ENCODE results near the gene PPP6R1. TPM values are rescaled to one million over a fixed set of nuclear protein-coding genes. Genes with fewer than 3 reads are reported as not detected.

PPP6R1 gene
- total RNA-seq, 2 donors from 2014 or later = 37.8 to 42.4 TPM

DNA sequence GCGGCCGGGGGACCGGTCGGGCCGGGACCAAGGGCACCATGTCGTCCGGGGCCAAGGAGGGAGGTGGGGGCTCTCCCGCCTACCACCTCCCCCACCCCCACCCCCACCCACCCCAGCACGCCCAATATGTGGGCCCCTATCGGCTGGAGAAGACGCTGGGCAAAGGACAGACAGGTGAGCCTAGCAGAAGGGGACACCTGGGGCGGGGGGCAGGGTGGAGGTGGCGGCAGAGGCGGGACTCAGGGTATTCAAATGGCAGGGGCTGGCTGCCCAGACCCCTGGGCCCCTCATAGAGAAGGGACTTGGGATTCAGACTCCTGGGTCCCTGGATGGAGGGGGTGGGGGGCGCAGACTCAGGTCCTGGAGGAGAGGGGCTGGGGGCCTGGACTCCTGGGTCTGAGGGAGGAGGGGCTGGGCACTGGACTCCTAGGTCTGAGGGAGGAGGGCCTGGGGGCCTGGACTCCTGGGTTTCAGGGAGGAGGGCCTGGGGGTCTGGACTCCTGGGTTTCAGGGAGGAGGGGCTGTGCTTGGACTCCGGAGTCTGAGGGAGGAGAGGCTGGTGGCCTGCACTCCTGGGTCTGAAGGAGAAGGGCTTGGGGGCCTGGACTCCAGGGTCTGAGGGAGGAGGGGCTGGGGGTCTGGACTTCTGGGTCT, 25.7 kb upstream of the PPP6R1 start:
- no peak for DNase-seq
- ATAC-seq = no peak
- intact Hi-C loops (cut with DNase I) = no loop called here

DNA sequence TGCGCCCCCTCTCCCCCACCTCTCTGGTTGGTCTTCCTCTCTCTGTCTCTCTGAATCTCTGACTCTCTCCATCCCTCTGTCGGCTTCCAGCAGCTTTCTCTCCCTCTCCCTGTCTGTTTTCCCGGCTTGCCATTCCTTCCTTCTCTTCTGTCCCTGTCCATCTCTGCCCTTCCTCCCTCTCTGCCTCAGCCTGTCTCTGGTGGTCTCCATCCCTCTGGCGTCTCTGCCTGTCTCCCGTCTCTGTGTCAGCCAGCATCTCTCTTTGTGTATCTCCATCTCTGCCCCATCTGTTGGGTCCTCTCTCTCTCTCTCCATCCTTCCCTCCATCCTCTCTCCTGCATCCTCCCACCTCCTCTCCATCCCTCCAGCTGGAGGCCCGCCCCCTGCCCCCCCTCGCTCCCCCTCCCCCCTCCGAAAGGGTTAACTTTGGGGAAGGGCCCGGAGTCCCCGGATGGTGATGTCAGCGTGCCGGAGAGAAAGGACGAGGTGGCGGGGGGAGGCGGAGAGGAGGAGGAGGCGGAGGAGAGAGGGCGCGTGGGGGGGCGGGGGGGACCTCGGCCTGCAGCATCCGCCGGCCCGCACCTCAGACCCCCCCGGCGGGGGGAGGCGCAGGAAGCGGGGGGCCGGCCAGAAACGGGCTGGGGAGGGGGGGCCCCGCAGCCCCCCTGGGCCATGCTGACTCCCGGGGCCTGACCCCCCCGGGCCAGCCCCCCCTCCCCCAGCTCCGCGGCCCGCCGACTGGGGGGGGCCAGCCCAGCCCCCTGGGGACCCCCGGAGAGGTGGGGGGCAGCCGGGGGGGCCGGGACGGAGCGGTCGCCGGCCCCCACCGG, 24.9 kb upstream of the PPP6R1 start, which contains the start of gene BRSK1:
BRSK1 (plus strand) TSS at position 450 of the 830 bp plus-strand sequence. CDS start 446 bp downstream, outside the sequence.
- peak in 1 of 2 donors; percentile 18 for ATAC-seq
- peak; percentile 65 for DNase-seq
- intact Hi-C loops (cut with DNase I) = no loop called here

DNA sequence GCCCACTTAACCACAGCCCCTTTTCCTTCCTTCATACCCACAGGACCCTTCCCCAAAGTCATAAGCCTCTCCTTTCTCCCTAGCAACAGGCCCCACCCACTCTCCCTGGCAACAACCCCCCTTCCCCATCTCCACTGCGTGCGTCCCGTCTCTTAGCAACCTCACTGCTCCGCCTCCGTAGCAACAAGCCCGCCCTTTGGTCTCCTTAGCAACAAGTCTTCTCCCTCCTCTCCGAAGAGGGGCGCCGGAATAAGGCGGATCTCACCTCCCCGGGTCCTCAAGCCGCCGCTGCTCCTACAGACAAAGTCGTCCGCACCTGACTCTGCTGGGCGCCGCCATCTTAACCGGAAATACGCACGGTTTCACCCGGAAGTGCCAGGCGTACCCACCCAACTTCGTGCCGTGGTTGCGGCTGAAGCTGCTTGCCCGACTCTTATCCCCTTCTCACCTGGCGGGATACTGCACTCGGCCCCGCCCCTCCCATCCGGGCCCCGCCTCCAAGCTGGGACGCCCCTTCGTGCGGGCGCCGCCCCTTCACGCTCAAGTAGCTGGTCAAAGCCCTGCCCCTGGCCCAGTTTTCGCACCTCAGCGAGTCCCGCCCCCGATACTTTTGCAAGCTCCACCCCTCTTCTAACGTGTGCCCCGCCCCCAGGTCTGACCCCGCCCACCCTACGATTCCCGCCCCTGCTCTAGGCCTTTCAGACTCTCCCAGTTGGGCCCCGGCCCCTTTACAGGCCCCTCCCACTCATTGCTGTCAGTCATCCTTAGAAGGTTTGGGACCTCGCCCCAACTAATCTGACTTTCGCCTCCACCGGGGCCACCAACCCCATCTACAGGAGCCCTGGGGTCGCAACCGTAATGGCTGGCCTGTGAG, 21.2 kb upstream of the PPP6R1 start, which contains the start of gene HSPBP1:
HSPBP1 (minus strand) TSS at position 341 of the 874 bp plus-strand sequence. CDS start 502 bp downstream, outside the sequence.
- ATAC-seq = peak; percentile 94 to 95
- DNase-seq = peak; percentile 93
- intact Hi-C loops (cut with DNase I) = no loop called here

DNA sequence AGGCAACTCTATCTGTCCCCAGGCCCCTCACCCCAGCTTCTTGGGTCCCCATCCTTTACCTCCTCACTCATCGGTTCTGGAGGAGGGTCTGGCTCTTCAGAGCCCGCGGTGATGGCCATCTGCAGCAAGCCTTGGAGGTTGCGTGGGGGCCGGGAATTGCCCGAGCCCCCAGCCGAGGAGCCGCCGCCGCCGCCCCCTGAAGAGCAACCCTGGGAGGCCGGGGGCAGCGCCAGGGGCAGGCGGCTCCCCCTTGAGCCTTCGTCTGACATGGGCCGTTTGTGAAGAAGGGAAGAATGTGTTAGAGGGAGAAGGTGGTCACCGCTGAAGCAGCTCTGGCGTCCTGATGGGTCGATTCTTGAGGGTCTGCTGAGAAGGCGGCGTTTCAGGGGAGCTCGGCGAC, 20.5 kb upstream of the PPP6R1 start:
- intact Hi-C loops (cut with DNase I) = no loop called here
- DNase-seq (no peak), ATAC-seq (no peak)

GRCh38 chr19:55278391-55279135, 19.7 kb upstream of the PPP6R1 start:
- intact Hi-C loops (cut with DNase I) = no loop called here
- ATAC-seq = no peak
- no peak for DNase-seq

DNA sequence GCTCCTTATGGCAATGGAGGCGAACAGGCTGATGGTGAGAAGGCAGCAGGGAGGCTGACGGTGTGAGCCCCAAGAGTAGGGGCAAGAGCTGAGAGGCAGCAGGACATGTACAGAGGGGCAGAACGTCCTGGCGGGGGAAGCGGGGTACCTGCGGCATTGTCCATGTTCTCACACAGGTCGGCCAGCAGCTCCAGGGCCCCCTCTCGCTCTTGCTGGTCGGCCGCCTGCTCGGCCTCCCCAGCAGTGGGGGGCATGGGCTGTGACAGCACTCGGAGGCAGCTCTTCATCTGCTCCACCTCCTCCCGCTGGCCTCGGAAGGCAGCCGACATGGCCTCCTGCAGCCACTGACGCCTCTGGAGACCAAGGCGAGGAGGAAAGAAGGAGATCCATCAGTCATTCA, 18.7 kb upstream of the PPP6R1 start:
- intact Hi-C loops (cut with DNase I) = no loop called here
- DNase-seq (no peak), ATAC-seq (no peak)

- ATAC-seq (no peak), DNase-seq (no peak)
- intact Hi-C loops (cut with DNase I) = no loop called here
Measured at GRCh38 chr19:55276720-55277430, 18.1 kb upstream of the PPP6R1 start.

DNA sequence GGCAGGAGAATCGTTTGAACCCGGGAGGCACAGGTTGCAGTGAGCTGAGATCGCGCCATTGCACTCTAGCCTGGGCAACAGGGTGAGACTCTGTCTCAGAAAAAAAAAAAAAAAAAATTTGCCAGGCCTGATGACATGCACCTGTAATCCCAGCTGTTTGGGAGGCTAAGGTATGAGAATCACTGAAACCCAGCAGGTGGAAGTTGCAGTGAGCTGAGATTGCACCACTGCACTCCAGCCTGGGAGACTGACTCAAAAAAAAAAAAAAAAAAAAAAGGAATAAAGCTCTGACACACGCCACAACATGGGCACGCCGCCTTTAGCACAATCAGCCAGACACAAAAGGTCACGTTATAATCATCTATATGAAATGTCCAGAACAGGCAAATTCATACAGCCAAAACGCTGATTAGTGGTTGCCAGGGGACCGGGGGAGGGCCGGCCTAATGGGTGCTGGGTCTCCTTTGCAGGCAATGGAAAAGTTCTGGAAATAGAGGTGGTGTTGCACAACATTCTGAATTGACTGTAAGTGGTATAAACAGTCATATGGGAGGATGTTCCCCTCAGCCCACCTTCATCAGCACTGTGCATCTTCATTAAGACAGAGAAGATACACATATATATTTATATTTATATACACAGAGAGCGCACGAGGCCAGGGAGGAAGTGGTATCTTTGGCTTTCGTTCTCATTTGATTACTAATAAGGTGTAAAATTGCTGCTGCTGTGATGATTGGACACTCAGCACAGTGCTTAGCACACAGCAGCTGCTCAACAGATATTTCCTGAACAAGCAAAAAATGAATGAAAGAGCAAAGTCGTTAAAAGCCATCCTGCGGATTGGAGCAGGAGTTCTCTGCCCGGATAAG, 17.3 kb upstream of the PPP6R1 start:
- DNase-seq (no peak), ATAC-seq (no peak)
- intact Hi-C loops (cut with DNase I) = no loop called here

- ATAC-seq = no peak
- intact Hi-C loops (cut with DNase I) = no loop called here
- DNase-seq = no peak
Measured at GRCh38 chr19:55273978-55274707, 15.3 kb upstream of the PPP6R1 start.

DNA sequence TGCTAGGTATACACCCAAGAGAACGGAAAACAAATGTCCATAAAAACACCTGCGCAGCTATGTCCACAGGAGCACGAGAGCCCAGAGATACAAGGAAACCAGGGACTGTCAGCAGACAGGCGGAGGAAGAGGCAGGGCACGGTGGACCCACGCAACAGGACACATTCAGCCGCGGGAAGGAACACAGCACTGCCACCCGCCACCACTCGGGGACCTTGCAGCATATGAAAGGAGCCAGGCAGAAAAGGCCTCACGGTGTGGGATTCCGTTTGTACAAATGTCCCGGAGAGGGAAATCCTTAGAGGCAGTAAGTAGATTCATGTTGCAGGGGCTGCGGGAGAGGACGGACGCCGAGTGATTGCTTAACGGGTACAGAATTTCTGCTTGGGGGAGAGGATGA, 13.3 kb upstream of the PPP6R1 start:
- DNase-seq (no peak), ATAC-seq (no peak)
- intact Hi-C loops (cut with DNase I) = no loop called here

DNA sequence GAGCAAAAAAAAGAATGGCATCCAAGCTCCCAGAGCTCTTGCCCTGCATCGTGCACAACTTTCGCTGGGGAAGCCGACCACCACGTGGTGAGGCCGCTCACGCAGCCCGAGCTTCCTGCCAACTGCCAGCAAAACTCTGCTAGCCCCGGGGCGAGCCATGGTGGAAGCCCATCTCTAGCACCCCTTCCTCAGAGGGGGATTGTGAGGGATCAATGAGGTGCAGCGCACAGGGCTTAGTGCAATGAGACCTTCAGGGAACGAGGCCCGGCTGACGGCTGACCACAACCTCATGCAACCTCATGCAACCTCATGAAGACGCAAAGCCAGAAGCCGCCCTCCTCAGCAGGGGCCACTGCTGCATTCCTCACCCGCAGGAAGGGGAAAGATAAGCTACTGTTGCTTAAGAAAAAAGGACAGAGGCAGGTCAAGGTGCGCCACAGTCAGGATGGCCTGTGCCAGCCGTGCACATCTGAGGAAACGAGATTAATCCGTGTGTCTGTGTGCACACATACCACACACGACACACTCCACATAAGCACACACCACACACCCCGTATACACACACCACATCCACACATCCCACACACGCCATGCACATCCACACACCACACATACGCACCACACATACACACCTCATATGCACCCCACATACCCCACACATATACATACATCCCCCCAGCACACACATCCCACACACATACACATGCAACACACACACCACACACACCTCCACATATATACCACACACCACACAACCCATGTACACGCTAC, 11.5 kb upstream of the PPP6R1 start:
- ATAC-seq (no peak), DNase-seq (no peak)
- intact Hi-C loops (cut with DNase I) = no loop called here

DNA sequence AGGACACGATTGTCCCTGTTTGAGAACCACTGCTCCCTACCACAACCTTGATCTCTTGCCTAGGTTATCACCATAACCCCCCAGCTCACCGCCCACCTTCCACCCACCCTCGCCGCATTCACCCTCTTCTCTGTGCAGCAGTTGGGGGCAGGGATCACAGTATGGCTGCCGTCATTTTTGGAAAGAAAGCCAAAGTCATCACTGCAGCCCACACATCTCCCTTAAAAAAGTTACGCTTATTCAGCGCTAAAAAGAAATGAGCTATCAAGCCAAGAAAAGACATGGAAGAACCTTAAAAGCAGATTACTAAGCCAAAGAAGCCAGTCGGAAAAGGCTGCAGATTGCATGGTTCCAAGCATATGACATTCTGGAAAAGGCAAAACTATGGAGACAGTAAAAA, 10.5 kb upstream of the PPP6R1 start:
- intact Hi-C loops (cut with DNase I) = loop anchor here in 1 of 2 donors (10.0 kb wide), 1 partner anchor 54 kb away; no protein-coding TSS in a partner anchor
- no peak for DNase-seq
- no peak for ATAC-seq

- ATAC-seq = no peak
- intact Hi-C loops (cut with DNase I) = loop anchor here in 1 of 2 donors (10.0 kb wide), 1 partner anchor 52 kb away; no protein-coding TSS in a partner anchor
- DNase-seq = no peak
Measured at GRCh38 chr19:55266840-55267239, 8.0 kb upstream of the PPP6R1 start.

- intact Hi-C loops (cut with DNase I) = loop anchor here in 1 of 2 donors (10.0 kb wide), 1 partner anchor 52 kb away; no protein-coding TSS in a partner anchor
- no peak for DNase-seq
- ATAC-seq = no peak
Measured at GRCh38 chr19:55266404-55266803, 7.6 kb upstream of the PPP6R1 start.

DNA sequence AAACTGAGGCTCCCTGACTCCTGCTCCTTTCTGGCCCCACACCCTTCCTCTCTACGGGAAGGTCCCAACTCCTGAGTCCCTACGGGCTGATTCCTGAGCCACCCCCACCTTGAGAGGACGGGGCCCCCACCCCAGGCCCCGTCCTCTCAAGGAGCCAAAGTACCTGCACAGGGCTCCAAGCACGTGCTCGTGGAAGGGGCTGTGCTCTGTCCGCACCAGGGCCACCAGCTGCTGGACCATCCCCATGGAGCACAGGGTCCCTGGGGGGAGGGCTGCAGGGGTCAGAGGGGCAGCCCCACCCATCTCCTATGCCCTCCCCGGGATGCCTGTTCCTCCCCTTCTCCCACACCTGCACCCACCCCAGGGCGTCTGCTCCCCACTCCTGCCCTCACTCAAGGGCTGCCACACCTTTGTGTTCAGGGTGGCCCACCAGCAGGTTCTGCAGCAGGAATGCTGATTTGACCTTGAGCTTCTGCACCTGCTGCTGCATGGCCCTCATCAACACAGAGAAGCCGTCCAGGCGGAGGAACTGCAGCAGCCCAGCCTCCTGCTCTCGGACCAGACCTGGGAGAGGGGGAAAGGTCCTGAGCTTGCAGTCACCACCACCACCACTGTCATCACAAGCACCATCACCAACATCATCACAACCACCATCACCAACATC, 7.0 kb upstream of the PPP6R1 start:
- ATAC-seq (no peak), DNase-seq (no peak)
- intact Hi-C loops (cut with DNase I) = loop anchor here in 1 of 2 donors (10.0 kb wide), 1 partner anchor 51 kb away; no protein-coding TSS in a partner anchor

All from left cardiac atrium (tissue), 4 donors.